WTC11 (cell line): Measurements from ENCODE around the gene FOXP1. TPM values are rescaled to one million over a fixed set of nuclear protein-coding genes. Genes with fewer than 3 reads are reported as not detected.

Experiments used
- ATAC-seq: fragments of 200-7000 bp; cut with Tn5 transposase; 2 replicates; pipeline ENCODE4 v1.10.0; 2021; ENCODE audit warnings: mild to moderate bottlenecking, moderate library complexity
- CTCF ChIA-PET: fragments of 300-600 bp; sonication (Branson Sonifier 250); formaldehyde crosslinking; loops from one replicate; lab custom pipeline; 2021; ENCODE audit warnings: antibody characterized with exemption; lab: Charles Lee
- POLR2A ChIA-PET: fragments of 350-600 bp; sonication (Branson Sonifier 250); formaldehyde crosslinking; loops from one replicate; lab custom pipeline; 2021; ENCODE audit warnings: antibody characterized with exemption; lab: Charles Lee
- DNase-seq: peaks from one replicate; pipeline ENCODE4 v3.0.0; 2021; ENCODE audit warnings: low spot score
- H3K27ac Mint-ChIP-seq: 2 replicates; pipeline ENCODE4 v1.8.0; 2021; ENCODE audit warnings: mixed read lengths
- H3K27me3 Mint-ChIP-seq: 2 replicates; pipeline ENCODE4 v1.8.0; 2021; ENCODE audit warnings: low read depth, mild to moderate bottlenecking, moderate library complexity, mixed read lengths
- H3K36me3 Mint-ChIP-seq: 2 replicates; pipeline ENCODE4 v1.8.0; 2021; ENCODE audit warnings: mixed read lengths
- H3K4me1 Mint-ChIP-seq: 2 replicates; pipeline ENCODE4 v1.8.0; 2022; ENCODE audit warnings: mixed read lengths
- H3K4me3 Mint-ChIP-seq: 2 replicates; pipeline ENCODE4 v1.8.0; 2021; ENCODE audit warnings: mild to moderate bottlenecking, moderate library complexity, mixed read lengths
- H3K9me3 Mint-ChIP-seq: 2 replicates; pipeline ENCODE4 v1.8.0; 2021; ENCODE audit warnings: mixed read lengths
- ATF2 ChIP-seq: sonication (generic); formaldehyde crosslinking; IDR thresholded peaks from 2 replicates; pipeline ENCODE4 v1.8.1; 2022; ENCODE audit warnings: low read depth, missing genetic modification reagents, borderline replicate concordance
- CREB1 ChIP-seq: sonication (generic); formaldehyde crosslinking; IDR thresholded peaks from 2 replicates; pipeline ENCODE4 v1.8.0; 2023; ENCODE audit warnings: mild to moderate bottlenecking, missing genetic modification reagents
- CREM ChIP-seq: sonication (generic); formaldehyde crosslinking; IDR thresholded peaks from 2 replicates; pipeline ENCODE4 v1.8.1; 2022; ENCODE audit warnings: mild to moderate bottlenecking, missing genetic modification reagents, moderate library complexity
- E2F1 ChIP-seq: sonication (generic); formaldehyde crosslinking; IDR thresholded peaks from 2 replicates; pipeline ENCODE4 v1.8.0; 2022; ENCODE audit warnings: mild to moderate bottlenecking, missing genetic modification reagents
- ETV6 ChIP-seq: sonication (generic); formaldehyde crosslinking; IDR thresholded peaks from 2 replicates; pipeline ENCODE4 v1.8.1; 2022; ENCODE audit warnings: mild to moderate bottlenecking, missing genetic modification reagents
- GABPB1 ChIP-seq: sonication (generic); formaldehyde crosslinking; IDR thresholded peaks from 2 replicates; pipeline ENCODE4 v1.8.1; 2023; ENCODE audit warnings: mild to moderate bottlenecking, missing genetic modification reagents
- GTF2I ChIP-seq: fragments of 250-450 bp; sonication (Bioruptor Pico); conservative IDR thresholded peaks from 2 replicates; pipeline ENCODE4 v1.4.0; 2021; ENCODE audit warnings: mild to moderate bottlenecking
- NFE2L1 ChIP-seq: sonication (generic); formaldehyde crosslinking; IDR thresholded peaks from 2 replicates; pipeline ENCODE4 v1.8.1; 2023; ENCODE audit warnings: missing genetic modification reagents
- NFYB ChIP-seq: sonication (generic); formaldehyde crosslinking; conservative IDR thresholded peaks from 2 replicates; pipeline ENCODE4 v1.8.0; 2022; ENCODE audit warnings: low read depth, missing genetic modification reagents
- NR2C2 ChIP-seq: sonication (generic); formaldehyde crosslinking; IDR thresholded peaks from 2 replicates; pipeline ENCODE4 v1.8.0; 2022; ENCODE audit warnings: mild to moderate bottlenecking, missing genetic modification reagents
- OVOL2 ChIP-seq: fragments of 250-450 bp; sonication (Bioruptor Pico); IDR thresholded peaks from 2 replicates; pipeline ENCODE4 v1.9.0; 2021; ENCODE audit warnings: mild to moderate bottlenecking, borderline replicate concordance
- SOX15 ChIP-seq: fragments of 250-450 bp; sonication (Bioruptor Pico); IDR thresholded peaks from 2 replicates; pipeline ENCODE4 v1.9.0; 2021; ENCODE audit warnings: mild to moderate bottlenecking
- TCF7 ChIP-seq: sonication (generic); formaldehyde crosslinking; IDR thresholded peaks from 2 replicates; pipeline ENCODE4 v1.8.0; 2022; ENCODE audit warnings: mild to moderate bottlenecking, low read depth, missing genetic modification reagents, moderate library complexity
- ZBTB43 ChIP-seq: sonication (generic); formaldehyde crosslinking; IDR thresholded peaks from 2 replicates; pipeline ENCODE4 v1.8.1; 2023; ENCODE audit warnings: mild to moderate bottlenecking, missing genetic modification reagents
- ZNF263 ChIP-seq: sonication (generic); formaldehyde crosslinking; IDR thresholded peaks from 2 replicates; pipeline ENCODE4 v1.8.1; 2022; ENCODE audit warnings: low read depth, mild to moderate bottlenecking, moderate library complexity, missing genetic modification reagents
- ZNF317 ChIP-seq: sonication (generic); formaldehyde crosslinking; IDR thresholded peaks from 2 replicates; pipeline ENCODE4 v1.8.1; 2023; ENCODE audit warnings: low read depth, mild to moderate bottlenecking, moderate library complexity, missing genetic modification reagents, borderline replicate concordance
- ZNF396 ChIP-seq: fragments of 250-450 bp; sonication (Bioruptor Pico); IDR thresholded peaks from 2 replicates; pipeline ENCODE4 v1.8.0; 2021; ENCODE audit warnings: mild to moderate bottlenecking, moderate library complexity, borderline replicate concordance
- ZNF512 ChIP-seq: sonication (generic); formaldehyde crosslinking; IDR thresholded peaks from 2 replicates; pipeline ENCODE4 v1.8.1; 2022; ENCODE audit warnings: missing genetic modification reagents, borderline replicate concordance
- ZNF532 ChIP-seq: fragments of 250-450 bp; sonication (Bioruptor Pico); IDR thresholded peaks from 2 replicates; pipeline ENCODE4 v1.9.0; 2021; ENCODE audit warnings: mild to moderate bottlenecking, borderline replicate concordance
- total RNA-seq: library from RNA; stranded (reverse); gene quantifications from 3 replicates; pipeline ENCODE4 v1.2.3, GENCODE V29; 2021
- TF ChIP-seq, protein P1 (sequence below): sonication (generic); formaldehyde crosslinking; IDR thresholded peaks from 2 replicates; pipeline ENCODE4 v1.8.0; 2023; ENCODE audit warnings: mild to moderate bottlenecking, missing genetic modification reagents
- TF ChIP-seq, protein P2 (sequence below): sonication (generic); formaldehyde crosslinking; IDR thresholded peaks from 2 replicates; pipeline ENCODE4 v1.8.0; 2022; ENCODE audit warnings: missing genetic modification reagents

FOXP1 gene
- total RNA-seq, 1 experiment from 2014 or later, result 25.8 TPM

GRCh38 chr3:71322154-71322553 lies 261.4 kb downstream of the FOXP1 start (continued):
- TF ChIP-seq ZNF532 (CRISPR knock-in tag) (no peak), CREM (CRISPR knock-in tag) (no peak), NR2C2 (CRISPR knock-in tag) (no peak), ZNF317 (CRISPR knock-in tag) (no peak), ZNF263 (CRISPR knock-in tag) (no peak), ZNF396 (CRISPR knock-in tag) (no peak), GTF2I (CRISPR knock-in tag) (no peak), ZNF512 (CRISPR knock-in tag) (no peak)
- TF ChIP-seq, protein P1, sequence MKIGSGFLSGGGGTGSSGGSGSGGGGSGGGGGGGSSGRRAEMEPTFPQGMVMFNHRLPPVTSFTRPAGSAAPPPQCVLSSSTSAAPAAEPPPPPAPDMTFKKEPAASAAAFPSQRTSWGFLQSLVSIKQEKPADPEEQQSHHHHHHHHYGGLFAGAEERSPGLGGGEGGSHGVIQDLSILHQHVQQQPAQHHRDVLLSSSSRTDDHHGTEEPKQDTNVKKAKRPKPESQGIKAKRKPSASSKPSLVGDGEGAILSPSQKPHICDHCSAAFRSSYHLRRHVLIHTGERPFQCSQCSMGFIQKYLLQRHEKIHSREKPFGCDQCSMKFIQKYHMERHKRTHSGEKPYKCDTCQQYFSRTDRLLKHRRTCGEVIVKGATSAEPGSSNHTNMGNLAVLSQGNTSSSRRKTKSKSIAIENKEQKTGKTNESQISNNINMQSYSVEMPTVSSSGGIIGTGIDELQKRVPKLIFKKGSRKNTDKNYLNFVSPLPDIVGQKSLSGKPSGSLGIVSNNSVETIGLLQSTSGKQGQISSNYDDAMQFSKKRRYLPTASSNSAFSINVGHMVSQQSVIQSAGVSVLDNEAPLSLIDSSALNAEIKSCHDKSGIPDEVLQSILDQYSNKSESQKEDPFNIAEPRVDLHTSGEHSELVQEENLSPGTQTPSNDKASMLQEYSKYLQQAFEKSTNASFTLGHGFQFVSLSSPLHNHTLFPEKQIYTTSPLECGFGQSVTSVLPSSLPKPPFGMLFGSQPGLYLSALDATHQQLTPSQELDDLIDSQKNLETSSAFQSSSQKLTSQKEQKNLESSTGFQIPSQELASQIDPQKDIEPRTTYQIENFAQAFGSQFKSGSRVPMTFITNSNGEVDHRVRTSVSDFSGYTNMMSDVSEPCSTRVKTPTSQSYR, result no peak

GRCh38 chr3:71319771-71320170 lies 263.8 kb downstream of the FOXP1 start:
- no peaks in the 10 kb centered on the region for H3K4me1 Mint-ChIP-seq
- CTCF ChIA-PET, result interaction anchor here (1.3 kb wide), 1 partner anchor 361 kb away, joined by 3 read pairs; no protein-coding TSS in a partner anchor
- H3K9me3 Mint-ChIP-seq, result 0 out of 2 replicates have a peak, but pooled peaks cover 3% of the 10 kb centered on the region
- no peaks in the 10 kb centered on the region for H3K27me3 Mint-ChIP-seq
- no peak for DNase-seq
- POLR2A ChIA-PET, result no interaction called here
- H3K36me3 Mint-ChIP-seq, result no peaks in the 10 kb centered on the region
- no peak overlapping the region for H3K27ac Mint-ChIP-seq
- ATAC-seq, result no peak
- H3K4me3 Mint-ChIP-seq, result no peak overlapping the region
- TF ChIP-seq OVOL2 (CRISPR knock-in tag), result no peak
- TF ChIP-seq GABPB1 (CRISPR knock-in tag), result no peak
- no peak for TF ChIP-seq SOX15 (CRISPR knock-in tag)
- no peak for TF ChIP-seq NFYB (CRISPR knock-in tag)
- TF ChIP-seq NFE2L1 (CRISPR knock-in tag), result no peak
- TF ChIP-seq, protein P2, sequence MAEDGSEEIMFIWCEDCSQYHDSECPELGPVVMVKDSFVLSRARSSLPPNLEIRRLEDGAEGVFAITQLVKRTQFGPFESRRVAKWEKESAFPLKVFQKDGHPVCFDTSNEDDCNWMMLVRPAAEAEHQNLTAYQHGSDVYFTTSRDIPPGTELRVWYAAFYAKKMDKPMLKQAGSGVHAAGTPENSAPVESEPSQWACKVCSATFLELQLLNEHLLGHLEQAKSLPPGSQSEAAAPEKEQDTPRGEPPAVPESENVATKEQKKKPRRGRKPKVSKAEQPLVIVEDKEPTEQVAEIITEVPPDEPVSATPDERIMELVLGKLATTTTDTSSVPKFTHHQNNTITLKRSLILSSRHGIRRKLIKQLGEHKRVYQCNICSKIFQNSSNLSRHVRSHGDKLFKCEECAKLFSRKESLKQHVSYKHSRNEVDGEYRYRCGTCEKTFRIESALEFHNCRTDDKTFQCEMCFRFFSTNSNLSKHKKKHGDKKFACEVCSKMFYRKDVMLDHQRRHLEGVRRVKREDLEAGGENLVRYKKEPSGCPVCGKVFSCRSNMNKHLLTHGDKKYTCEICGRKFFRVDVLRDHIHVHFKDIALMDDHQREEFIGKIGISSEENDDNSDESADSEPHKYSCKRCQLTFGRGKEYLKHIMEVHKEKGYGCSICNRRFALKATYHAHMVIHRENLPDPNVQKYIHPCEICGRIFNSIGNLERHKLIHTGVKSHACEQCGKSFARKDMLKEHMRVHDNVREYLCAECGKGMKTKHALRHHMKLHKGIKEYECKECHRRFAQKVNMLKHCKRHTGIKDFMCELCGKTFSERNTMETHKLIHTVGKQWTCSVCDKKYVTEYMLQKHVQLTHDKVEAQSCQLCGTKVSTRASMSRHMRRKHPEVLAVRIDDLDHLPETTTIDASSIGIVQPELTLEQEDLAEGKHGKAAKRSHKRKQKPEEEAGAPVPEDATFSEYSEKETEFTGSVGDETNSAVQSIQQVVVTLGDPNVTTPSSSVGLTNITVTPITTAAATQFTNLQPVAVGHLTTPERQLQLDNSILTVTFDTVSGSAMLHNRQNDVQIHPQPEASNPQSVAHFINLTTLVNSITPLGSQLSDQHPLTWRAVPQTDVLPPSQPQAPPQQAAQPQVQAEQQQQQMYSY (CRISPR knock-in tag), result no peak
- TF ChIP-seq ZBTB43 (CRISPR knock-in tag), result no peak
- no peak for TF ChIP-seq ATF2
- no peak for TF ChIP-seq TCF7 (CRISPR knock-in tag)
- TF ChIP-seq ETV6 (CRISPR knock-in tag), result no peak
- no peak for TF ChIP-seq CREB1
- no peak for TF ChIP-seq E2F1
